HS-5 (cell line): ENCODE measurements around the gene AGBL4.

Source experiments
- DNase-seq: peaks from one replicate; pipeline ENCODE4 v3.0.0-alpha.2; 2012; ENCODE audit warnings: low read depth

Gene AGBL4

GRCh38 chr1:48887796-48888195, 1136.0 kb downstream of the AGBL4 start:
- no peak for DNase-seq

GRCh38 chr1:48882020-48882419, 1141.7 kb downstream of the AGBL4 start:
- no peak for DNase-seq

- DNase-seq, result peak; percentile 43
These were observed 1145.4 kb downstream of the AGBL4 start for GRCh38 chr1:48878191-48878940.

- no peak for DNase-seq
These were observed 1147.4 kb downstream of the AGBL4 start for GRCh38 chr1:48876330-48876785.

GRCh38 chr1:48875552-48876329, 1148.0 kb downstream of the AGBL4 start:
- DNase-seq, result no peak

GRCh38 chr1:48873944-48874343, 1149.8 kb downstream of the AGBL4 start:
- no peak for DNase-seq

- no peak for DNase-seq
These were observed 1153.2 kb downstream of the AGBL4 start for GRCh38 chr1:48870596-48870995.

GRCh38 chr1:48869116-48869893, 1154.4 kb downstream of the AGBL4 start:
- DNase-seq, result no peak

- no peak for DNase-seq
These were observed 1158.8 kb downstream of the AGBL4 start for GRCh38 chr1:48864913-48865312.

- no peak for DNase-seq
These were observed 1164.3 kb downstream of the AGBL4 start for GRCh38 chr1:48859456-48859855.

- peak; percentile 22 for DNase-seq
These were observed 1165.4 kb downstream of the AGBL4 start for GRCh38 chr1:48858200-48858920.

GRCh38 chr1:48853006-48853405, 1170.7 kb downstream of the AGBL4 start:
- peak; percentile 61 for DNase-seq

- DNase-seq, result peak; percentile 34
These were observed 1172.1 kb downstream of the AGBL4 start for GRCh38 chr1:48851638-48852037.

- DNase-seq, result no peak
These were observed 1175.7 kb downstream of the AGBL4 start for GRCh38 chr1:48848035-48848434.

GRCh38 chr1:48846441-48846840, 1177.3 kb downstream of the AGBL4 start:
- DNase-seq, result no peak

GRCh38 chr1:48844187-48844586, 1179.6 kb downstream of the AGBL4 start:
- DNase-seq, result no peak

- no peak for DNase-seq
These were observed 1181.8 kb downstream of the AGBL4 start for GRCh38 chr1:48841966-48842365.

GRCh38 chr1:48841461-48841860, 1182.3 kb downstream of the AGBL4 start:
- no peak for DNase-seq

- DNase-seq, result no peak
These were observed 1192.4 kb downstream of the AGBL4 start for GRCh38 chr1:48831120-48831978.

GRCh38 chr1:48830715-48831114, 1193.0 kb downstream of the AGBL4 start:
- DNase-seq, result no peak

GRCh38 chr1:48829446-48829845, 1194.3 kb downstream of the AGBL4 start:
- no peak for DNase-seq
